Left forelimb (tissue), 1 donor: ENCODE measurements around the gene SLC44A2.

Experiments
- DNase-seq: peaks from one replicate; pipeline ENCODE4 v3.0.0-alpha.2; 2018; ENCODE audit warnings: low spot score

Gene SLC44A2

GRCh38 chr19:10682397-10683063, 57.2 kb downstream of the SLC44A2 start:
- no peak for DNase-seq

- no peak for DNase-seq
These were observed 57.7 kb downstream of the SLC44A2 start for GRCh38 chr19:10683064-10683426.

- DNase-seq = no peak
These were observed 58.2 kb downstream of the SLC44A2 start for GRCh38 chr19:10683582-10683981.

GRCh38 chr19:10685210-10685609, 59.9 kb downstream of the SLC44A2 start:
- DNase-seq = no peak

- no peak for DNase-seq
These were observed 60.8 kb downstream of the SLC44A2 start for GRCh38 chr19:10686193-10686592.

GRCh38 chr19:10686661-10687517, 61.5 kb downstream of the SLC44A2 start:
- DNase-seq = no peak

GRCh38 chr19:10687518-10688288, 62.4 kb downstream of the SLC44A2 start:
- no peak for DNase-seq

GRCh38 chr19:10688545-10689280, 63.4 kb downstream of the SLC44A2 start:
- DNase-seq = no peak

GRCh38 chr19:10690341-10690781, 65.0 kb downstream of the SLC44A2 start:
- DNase-seq = no peak

- no peak for DNase-seq
These were observed 66.0 kb downstream of the SLC44A2 start for GRCh38 chr19:10691178-10691881.

- DNase-seq = no peak
These were observed 66.5 kb downstream of the SLC44A2 start for GRCh38 chr19:10691883-10692282.

- no peak for DNase-seq
These were observed 67.4 kb downstream of the SLC44A2 start for GRCh38 chr19:10692673-10693264.
